ENCODE data around the gene HES3. TPM values are rescaled to one million over a fixed set of nuclear protein-coding genes. Genes with fewer than 3 reads are reported as not detected.

HES3 gene
- total and polyA plus RNA-seq, 2 experiments from 2014 or later: not detected

GRCh38 chr1:6225651-6226050 is 18.3 kb upstream of the HES3 start:
- Histone ChIP-seq H3K36me3 (peaks cover 32% of the 10 kb centered on the region), H3K4me1 (ENCODE audit: low read depth) (peaks cover 7% of the 10 kb centered on the region), H3K4me3 (no peak overlapping the region), H3K9me3 (ENCODE audit: low read depth) (no peaks in the 10 kb centered on the region), H3K27me3 (no peaks in the 10 kb centered on the region), H3K27ac (peak overlapping the region; percentile 48)
- TF ChIP-seq, protein P1, sequence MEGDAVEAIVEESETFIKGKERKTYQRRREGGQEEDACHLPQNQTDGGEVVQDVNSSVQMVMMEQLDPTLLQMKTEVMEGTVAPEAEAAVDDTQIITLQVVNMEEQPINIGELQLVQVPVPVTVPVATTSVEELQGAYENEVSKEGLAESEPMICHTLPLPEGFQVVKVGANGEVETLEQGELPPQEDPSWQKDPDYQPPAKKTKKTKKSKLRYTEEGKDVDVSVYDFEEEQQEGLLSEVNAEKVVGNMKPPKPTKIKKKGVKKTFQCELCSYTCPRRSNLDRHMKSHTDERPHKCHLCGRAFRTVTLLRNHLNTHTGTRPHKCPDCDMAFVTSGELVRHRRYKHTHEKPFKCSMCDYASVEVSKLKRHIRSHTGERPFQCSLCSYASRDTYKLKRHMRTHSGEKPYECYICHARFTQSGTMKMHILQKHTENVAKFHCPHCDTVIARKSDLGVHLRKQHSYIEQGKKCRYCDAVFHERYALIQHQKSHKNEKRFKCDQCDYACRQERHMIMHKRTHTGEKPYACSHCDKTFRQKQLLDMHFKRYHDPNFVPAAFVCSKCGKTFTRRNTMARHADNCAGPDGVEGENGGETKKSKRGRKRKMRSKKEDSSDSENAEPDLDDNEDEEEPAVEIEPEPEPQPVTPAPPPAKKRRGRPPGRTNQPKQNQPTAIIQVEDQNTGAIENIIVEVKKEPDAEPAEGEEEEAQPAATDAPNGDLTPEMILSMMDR (IDR thresholded peaks at IDR 0.05; ENCODE audit: low read depth, low read length): no peak
- DNase-seq (ENCODE audit: low read depth in 1 of 2, low spot score in 1 of 2): no peak

- TF ChIP-seq, protein P1 (IDR thresholded peaks at IDR 0.05; ENCODE audit: low read depth, low read length): no peak
- Histone ChIP-seq H3K36me3 (peaks cover 19% of the 10 kb centered on the region), H3K27me3 (no peaks in the 10 kb centered on the region), H3K4me3 (no peak overlapping the region), H3K4me1 (ENCODE audit: low read depth) (peaks cover 6% of the 10 kb centered on the region), H3K9me3 (ENCODE audit: low read depth) (no peaks in the 10 kb centered on the region), H3K27ac (no peak overlapping the region)
- DNase-seq (ENCODE audit: low read depth in 1 of 2, low spot score in 1 of 2): no peak
Measured at GRCh38 chr1:6233376-6233775, 10.6 kb upstream of the HES3 start.

- DNase-seq (ENCODE audit: low read depth in 1 of 2, low spot score in 1 of 2): no peak
- TF ChIP-seq, protein P1 (IDR thresholded peaks at IDR 0.05; ENCODE audit: low read depth, low read length): no peak
- no peak overlapping the region for H3K27ac ChIP-seq
- H3K9me3 ChIP-seq (ENCODE audit: low read depth): no peaks in the 10 kb centered on the region
- peak overlapping the region; percentile 85 for H3K4me3 ChIP-seq
- H3K4me1 ChIP-seq (ENCODE audit: low read depth): peaks cover 6% of the 10 kb centered on the region
- peaks cover 10% of the 10 kb centered on the region for H3K27me3 ChIP-seq
- peaks cover 15% of the 10 kb centered on the region for H3K36me3 ChIP-seq
Measured at GRCh38 chr1:6234502-6235295, 9.3 kb upstream of the HES3 start.

DNA sequence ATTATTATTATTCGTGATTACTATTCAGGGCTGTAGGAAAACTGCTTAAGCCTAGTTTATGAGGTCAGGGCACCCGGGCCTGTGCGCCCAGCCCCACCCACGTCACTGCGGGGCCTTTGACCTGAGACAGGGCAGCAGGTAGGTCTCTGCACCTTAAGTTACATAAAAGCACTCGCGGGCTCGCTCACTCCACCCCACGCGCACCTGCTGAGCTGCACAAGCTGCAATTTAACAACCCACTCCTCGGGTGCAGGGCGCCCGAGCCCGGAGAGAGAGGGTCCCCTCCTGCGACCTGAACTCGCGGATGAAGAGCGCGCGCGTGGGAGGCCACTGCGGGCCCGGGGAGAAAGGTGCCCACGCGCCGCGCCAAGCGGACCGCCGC is 8.7 kb upstream of the HES3 start:
- H3K27me3 ChIP-seq: peaks cover 16% of the 10 kb centered on the region
- DNase-seq (ENCODE audit: low read depth in 1 of 2, low spot score in 1 of 2): no peak
- H3K9me3 ChIP-seq (ENCODE audit: low read depth): no peaks in the 10 kb centered on the region
- H3K4me1 ChIP-seq (ENCODE audit: low read depth): peaks cover 6% of the 10 kb centered on the region
- peak overlapping the region; percentile 85 for H3K4me3 ChIP-seq
- TF ChIP-seq, protein P1 (IDR thresholded peaks at IDR 0.05; ENCODE audit: low read depth, low read length): no peak
- H3K27ac ChIP-seq: peak overlapping the region; percentile 61
- H3K36me3 ChIP-seq: peaks cover 13% of the 10 kb centered on the region

DNA sequence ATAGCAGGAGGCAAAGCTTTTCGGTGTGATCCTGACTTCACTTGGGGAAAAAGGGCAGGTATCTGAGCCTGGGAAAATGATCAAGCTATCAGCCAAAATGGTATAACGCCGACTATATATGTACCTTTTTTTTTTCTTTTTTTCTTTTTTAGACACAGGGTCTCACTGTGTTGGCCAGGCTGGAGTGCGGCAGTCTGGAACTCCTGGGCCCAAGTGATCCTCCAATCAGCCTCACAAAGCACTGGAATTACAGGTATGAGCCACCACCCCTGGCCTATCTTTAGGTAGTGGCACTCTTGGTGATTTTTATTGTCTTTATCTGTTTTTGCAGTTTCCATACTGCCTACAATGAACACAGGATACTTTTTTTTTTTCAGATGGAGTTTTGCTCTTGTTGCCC is 6.9 kb upstream of the HES3 start:
- Histone ChIP-seq H3K9me3 (ENCODE audit: low read depth) (no peaks in the 10 kb centered on the region), H3K36me3 (peaks cover 7% of the 10 kb centered on the region), H3K4me1 (ENCODE audit: low read depth) (peaks cover 13% of the 10 kb centered on the region), H3K4me3 (no peak overlapping the region), H3K27me3 (peaks cover 34% of the 10 kb centered on the region), H3K27ac (no peak overlapping the region)
- no peak for DNase-seq (ENCODE audit: low read depth in 1 of 2, low spot score in 1 of 2)
- TF ChIP-seq, protein P1 (IDR thresholded peaks at IDR 0.05; ENCODE audit: low read depth, low read length): no peak
